ENCODE results near the gene PCBP3. TPM values are rescaled to one million over a fixed set of nuclear protein-coding genes. Genes with fewer than 3 reads are reported as not detected.
"Not testable (repeated sequence)": the region's sequence is repeated elsewhere in the genome, so short reads cannot be mapped to it uniquely, and the experiment has no call there.

Gene PCBP3
- total RNA-seq, 1 experiment from 2014 or later: 1.4 TPM

GRCh38 chr21:45803618-45804340, 160.3 kb downstream of the PCBP3 start:
- no peak overlapping the region for H3K4me3 Mint-ChIP-seq (ENCODE audit: low read depth, unreplicated experiment)
- peaks cover 5% of the 10 kb centered on the region for H3K36me3 Mint-ChIP-seq (ENCODE audit: insufficient read depth, unreplicated experiment)
- no peak overlapping the region for H3K27ac Mint-ChIP-seq (ENCODE audit: unreplicated experiment)
- CTCF ChIA-PET: no interaction called here
- DNase-seq: no peak
- no TSS peak for BruUV-seq (replicated peaks)
- H3K9me3 Mint-ChIP-seq (ENCODE audit: low read depth, unreplicated experiment): no peaks in the 10 kb centered on the region
- peaks cover 48% of the 10 kb centered on the region for H3K27me3 Mint-ChIP-seq (ENCODE audit: unreplicated experiment)
- no peak for TF ChIP-seq CTCF (IDR thresholded peaks at IDR 0.05; ENCODE audit: unreplicated experiment)
- H3K4me1 Mint-ChIP-seq (ENCODE audit: low read depth, unreplicated experiment): no peaks in the 10 kb centered on the region
- intact Hi-C loops (cut with micrococcal nuclease; ENCODE audit: unreplicated experiment): no loop called here

GRCh38 chr21:45804809-45805313, 161.3 kb downstream of the PCBP3 start:
- H3K4me1 Mint-ChIP-seq (ENCODE audit: low read depth, unreplicated experiment): no peaks in the 10 kb centered on the region
- intact Hi-C loops (cut with micrococcal nuclease; ENCODE audit: unreplicated experiment): no loop called here
- BruUV-seq (replicated peaks): no TSS peak

GRCh38 chr21:45805321-45805720, 161.8 kb downstream of the PCBP3 start:
- Mint-ChIP-seq H3K9me3 (ENCODE audit: low read depth, unreplicated experiment) (no peaks in the 10 kb centered on the region), H3K27ac (ENCODE audit: unreplicated experiment) (no peak overlapping the region), H3K4me1 (ENCODE audit: low read depth, unreplicated experiment) (no peaks in the 10 kb centered on the region), H3K4me3 (ENCODE audit: low read depth, unreplicated experiment) (no peak overlapping the region), H3K36me3 (ENCODE audit: insufficient read depth, unreplicated experiment) (peaks cover 5% of the 10 kb centered on the region), H3K27me3 (ENCODE audit: unreplicated experiment) (peaks cover 46% of the 10 kb centered on the region)
- CTCF ChIA-PET: no interaction called here
- no peak for TF ChIP-seq CTCF (IDR thresholded peaks at IDR 0.05; ENCODE audit: unreplicated experiment)
- intact Hi-C loops (cut with micrococcal nuclease; ENCODE audit: unreplicated experiment): no loop called here
- DNase-seq: no peak
- BruUV-seq (replicated peaks): no TSS peak

More at GRCh38 chr21:45804809-45805313, 161.3 kb downstream of the PCBP3 start:
- peaks cover 48% of the 10 kb centered on the region for H3K27me3 Mint-ChIP-seq (ENCODE audit: unreplicated experiment)
- H3K36me3 Mint-ChIP-seq (ENCODE audit: insufficient read depth, unreplicated experiment): peaks cover 5% of the 10 kb centered on the region
- no peak for DNase-seq
- no peak overlapping the region for H3K4me3 Mint-ChIP-seq (ENCODE audit: low read depth, unreplicated experiment)
- CTCF ChIA-PET: no interaction called here
- no peak for TF ChIP-seq CTCF (IDR thresholded peaks at IDR 0.05; ENCODE audit: unreplicated experiment)
- H3K9me3 Mint-ChIP-seq (ENCODE audit: low read depth, unreplicated experiment): no peaks in the 10 kb centered on the region
- no peak overlapping the region for H3K27ac Mint-ChIP-seq (ENCODE audit: unreplicated experiment)

- DNase-seq: no peak
- Mint-ChIP-seq H3K36me3 (ENCODE audit: insufficient read depth, unreplicated experiment) (peaks cover 5% of the 10 kb centered on the region), H3K27ac (ENCODE audit: unreplicated experiment) (no peak overlapping the region), H3K4me3 (ENCODE audit: low read depth, unreplicated experiment) (no peak overlapping the region), H3K27me3 (ENCODE audit: unreplicated experiment) (peaks cover 39% of the 10 kb centered on the region), H3K4me1 (ENCODE audit: low read depth, unreplicated experiment) (no peaks in the 10 kb centered on the region), H3K9me3 (ENCODE audit: low read depth, unreplicated experiment) (no peaks in the 10 kb centered on the region)
- no TSS peak for BruUV-seq (replicated peaks)
- intact Hi-C loops (cut with micrococcal nuclease; ENCODE audit: unreplicated experiment): no loop called here
- CTCF ChIA-PET: no interaction called here
- TF ChIP-seq CTCF (IDR thresholded peaks at IDR 0.05; ENCODE audit: unreplicated experiment): no peak
Observed at GRCh38 chr21:45806042-45806441, 162.5 kb downstream of the PCBP3 start.

- H3K4me1 Mint-ChIP-seq (ENCODE audit: low read depth, unreplicated experiment); CTCF ChIA-PET; H3K36me3 Mint-ChIP-seq (ENCODE audit: insufficient read depth, unreplicated experiment); BruUV-seq (replicated peaks); H3K27ac Mint-ChIP-seq (ENCODE audit: unreplicated experiment); H3K9me3 Mint-ChIP-seq (ENCODE audit: low read depth, unreplicated experiment); DNase-seq; intact Hi-C loops (cut with micrococcal nuclease; ENCODE audit: unreplicated experiment); H3K4me3 Mint-ChIP-seq (ENCODE audit: low read depth, unreplicated experiment): not testable (repeated sequence)
- H3K27me3 Mint-ChIP-seq (ENCODE audit: unreplicated experiment): peaks cover 17% of the 10 kb centered on the region
Observed at GRCh38 chr21:45808663-45809062, 165.1 kb downstream of the PCBP3 start.
